GM12873 (cell line): Measurements from ENCODE around the gene EXOC3L4.

ENCODE experiments used
- TF ChIP-seq, protein P1 (sequence below): IDR thresholded peaks from 2 replicates; pipeline ENCODE4 v1.5.1; 2012; ENCODE audit warnings: low read depth, mild to moderate bottlenecking, moderate library complexity, low read length, control low read depth; ENCODE audit not compliant: insufficient read depth; ENCODE audit errors: missing control alignments

The EXOC3L4 gene

GRCh38 chr14:103107455-103107854 is 12.9 kb downstream of the EXOC3L4 start:
- TF ChIP-seq, protein P1, sequence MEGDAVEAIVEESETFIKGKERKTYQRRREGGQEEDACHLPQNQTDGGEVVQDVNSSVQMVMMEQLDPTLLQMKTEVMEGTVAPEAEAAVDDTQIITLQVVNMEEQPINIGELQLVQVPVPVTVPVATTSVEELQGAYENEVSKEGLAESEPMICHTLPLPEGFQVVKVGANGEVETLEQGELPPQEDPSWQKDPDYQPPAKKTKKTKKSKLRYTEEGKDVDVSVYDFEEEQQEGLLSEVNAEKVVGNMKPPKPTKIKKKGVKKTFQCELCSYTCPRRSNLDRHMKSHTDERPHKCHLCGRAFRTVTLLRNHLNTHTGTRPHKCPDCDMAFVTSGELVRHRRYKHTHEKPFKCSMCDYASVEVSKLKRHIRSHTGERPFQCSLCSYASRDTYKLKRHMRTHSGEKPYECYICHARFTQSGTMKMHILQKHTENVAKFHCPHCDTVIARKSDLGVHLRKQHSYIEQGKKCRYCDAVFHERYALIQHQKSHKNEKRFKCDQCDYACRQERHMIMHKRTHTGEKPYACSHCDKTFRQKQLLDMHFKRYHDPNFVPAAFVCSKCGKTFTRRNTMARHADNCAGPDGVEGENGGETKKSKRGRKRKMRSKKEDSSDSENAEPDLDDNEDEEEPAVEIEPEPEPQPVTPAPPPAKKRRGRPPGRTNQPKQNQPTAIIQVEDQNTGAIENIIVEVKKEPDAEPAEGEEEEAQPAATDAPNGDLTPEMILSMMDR, result no peak

- TF ChIP-seq, protein P1, result no peak
Observed at GRCh38 chr14:103107941-103108748, 13.6 kb downstream of the EXOC3L4 start.

DNA sequence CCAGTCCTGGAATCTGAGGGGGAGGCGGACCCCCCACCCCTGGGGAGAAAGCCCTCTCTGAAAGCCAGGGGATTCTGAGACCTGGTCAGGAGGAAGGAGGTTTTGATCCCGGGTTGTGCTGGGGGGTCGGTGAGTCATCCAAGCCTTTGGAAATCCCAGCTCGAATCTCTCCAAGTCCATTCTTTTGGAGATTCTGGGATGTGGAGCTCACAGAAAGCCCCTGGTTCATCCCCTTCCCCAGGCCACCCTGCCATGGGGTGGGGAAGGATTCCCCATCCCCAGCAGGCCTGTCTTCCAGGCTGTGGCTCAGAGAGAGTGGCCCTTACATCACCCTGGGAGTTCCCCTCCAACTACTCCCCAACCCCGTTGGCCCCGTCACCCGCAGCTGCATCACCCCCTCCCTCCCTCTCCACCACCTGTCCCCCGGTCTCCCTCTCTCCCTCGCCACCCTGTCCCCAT is 14.3 kb downstream of the EXOC3L4 start:
- TF ChIP-seq, protein P1, result no peak

DNA sequence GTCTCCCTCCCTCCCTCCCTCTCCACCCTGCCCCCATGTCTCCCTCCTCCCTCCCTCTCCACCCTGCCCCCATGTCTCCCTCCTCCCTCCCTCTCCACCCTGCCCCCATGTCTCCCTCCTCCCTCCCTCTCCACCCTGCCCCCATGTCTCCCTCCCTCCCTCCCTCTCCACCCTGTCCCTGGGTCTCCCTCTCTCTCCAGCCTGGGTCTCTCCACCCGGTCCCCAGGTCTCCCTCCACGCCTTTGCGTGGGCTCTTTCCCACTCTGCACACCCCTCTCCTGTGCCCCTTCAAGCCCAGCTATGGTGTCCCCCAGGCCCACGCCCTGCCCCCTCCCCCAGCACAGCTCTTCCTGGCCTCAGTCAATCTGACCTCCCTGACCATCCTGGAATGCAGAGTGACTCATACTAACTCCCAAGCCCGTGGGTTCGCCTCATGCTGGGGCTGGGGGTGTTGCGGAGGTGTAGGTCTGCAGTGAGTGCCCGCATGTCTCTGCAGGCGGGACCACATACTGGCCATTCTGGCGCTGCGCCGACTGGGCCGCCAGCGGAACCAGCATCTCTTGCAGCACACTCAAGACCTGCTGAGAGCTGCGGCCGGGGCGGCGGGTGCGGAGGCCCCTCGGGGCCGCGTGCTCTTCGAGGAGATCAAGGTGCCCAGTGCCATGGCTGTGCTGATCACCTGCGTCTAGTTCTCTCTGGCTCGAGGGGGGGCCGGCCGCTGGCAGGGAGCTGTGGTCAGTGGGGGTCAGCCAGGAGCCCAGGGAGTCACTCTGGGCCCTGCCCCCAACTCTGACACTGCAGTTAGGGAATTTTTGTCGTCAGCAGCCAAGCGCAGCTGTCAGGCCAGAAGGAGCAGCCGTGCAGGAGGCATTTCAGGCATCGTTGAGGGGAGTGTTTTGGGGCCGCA is 15.3 kb downstream of the EXOC3L4 start:
- TF ChIP-seq, protein P1, result no peak

GRCh38 chr14:103110681-103111231 is 16.2 kb downstream of the EXOC3L4 start:
- TF ChIP-seq, protein P1, result no peak

GRCh38 chr14:103111232-103111868 is 16.8 kb downstream of the EXOC3L4 start:
- TF ChIP-seq, protein P1, result no peak
